Hindlimb muscle (tissue), 1 donor: ENCODE results near the gene CDH3. TPM values are rescaled to one million over a fixed set of nuclear protein-coding genes. Genes with fewer than 3 reads are reported as not detected.

Experiments
- DNase-seq: peaks from one replicate; pipeline ENCODE4 v3.0.0-alpha.2; 2013
- polyA plus RNA-seq: library from polyadenylated mRNA; unstranded; fragments of 120-200 nt; gene quantifications from one replicate; pipeline ENCODE4 v1.2.1, GENCODE V29; 2013; ENCODE audit not compliant: insufficient read length

CDH3 gene
- polyA plus RNA-seq, 1 donor: 1.1 TPM

- no peak for DNase-seq
Observed at GRCh38 chr16:68652659-68653058, 7.5 kb downstream of the CDH3 start.

DNA sequence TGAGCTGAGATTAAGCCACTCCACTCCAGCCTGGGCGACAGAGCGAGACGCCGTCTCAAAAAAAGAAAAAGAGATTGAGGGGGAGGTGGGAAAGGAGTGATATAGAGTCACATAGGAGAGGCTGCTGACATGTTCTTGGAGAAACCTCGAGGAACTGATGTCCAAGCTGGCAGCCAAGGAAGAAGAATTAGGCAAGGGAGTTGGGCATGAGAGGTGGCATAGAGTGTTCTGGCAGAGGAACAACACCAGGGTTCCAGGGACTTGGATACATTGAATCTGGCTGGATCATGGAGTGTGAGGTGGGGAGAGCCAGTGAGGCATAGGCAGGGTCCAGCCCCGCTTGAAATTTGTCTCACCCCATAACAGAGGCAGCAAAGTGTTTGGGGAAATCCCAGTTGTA is 10.7 kb downstream of the CDH3 start:
- DNase-seq: no peak

GRCh38 chr16:68656751-68657150 is 11.6 kb downstream of the CDH3 start:
- no peak for DNase-seq

- no peak for DNase-seq
Observed at GRCh38 chr16:68658341-68658973, 13.3 kb downstream of the CDH3 start.

DNA sequence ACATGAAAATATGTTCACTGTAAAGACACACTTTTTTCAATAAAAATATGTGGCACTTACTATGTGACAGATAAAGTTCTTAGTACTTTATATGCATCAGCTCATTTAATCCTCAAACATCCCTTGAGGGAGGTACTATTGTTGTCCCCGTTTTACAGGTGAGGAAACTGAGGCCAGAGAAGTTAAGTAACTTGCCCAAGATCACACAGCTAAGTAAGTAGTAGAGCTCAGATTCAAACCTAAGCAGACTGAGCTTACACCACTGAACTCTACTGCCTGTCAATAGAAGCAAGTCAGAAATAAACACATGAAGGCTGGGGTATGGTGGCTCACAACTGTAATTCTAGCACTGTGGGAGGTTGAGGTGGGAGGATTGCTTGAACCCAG is 13.9 kb downstream of the CDH3 start:
- DNase-seq: no peak

- no peak for DNase-seq
Observed at GRCh38 chr16:68659412-68660358, 14.6 kb downstream of the CDH3 start.

GRCh38 chr16:68660359-68660795 is 15.3 kb downstream of the CDH3 start:
- DNase-seq: no peak

- DNase-seq: no peak
Observed at GRCh38 chr16:68662035-68662434, 16.9 kb downstream of the CDH3 start.

- no peak for DNase-seq
Observed at GRCh38 chr16:68664297-68664696, 19.2 kb downstream of the CDH3 start.

- DNase-seq: no peak
Observed at GRCh38 chr16:68665501-68665900, 20.4 kb downstream of the CDH3 start.

DNA sequence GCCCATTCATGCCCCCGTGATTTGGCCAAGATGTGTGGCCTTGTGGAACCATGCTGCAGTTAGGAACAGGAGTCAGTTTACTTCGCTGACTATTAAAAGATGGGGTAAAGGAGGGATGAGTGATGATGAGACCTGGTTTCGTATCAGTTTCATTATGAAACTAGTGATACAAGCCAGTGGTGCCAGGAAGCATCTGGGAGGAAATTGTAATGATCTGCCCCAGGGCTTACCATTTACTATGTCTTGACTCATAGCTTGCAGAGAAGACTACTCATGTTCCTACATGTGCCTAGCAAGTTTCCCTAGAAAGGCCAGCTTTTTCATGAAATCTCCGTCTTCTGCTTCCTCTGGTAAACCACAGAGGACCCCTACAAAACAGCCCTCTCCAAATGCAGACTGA is 23.2 kb downstream of the CDH3 start:
- no peak for DNase-seq

DNA sequence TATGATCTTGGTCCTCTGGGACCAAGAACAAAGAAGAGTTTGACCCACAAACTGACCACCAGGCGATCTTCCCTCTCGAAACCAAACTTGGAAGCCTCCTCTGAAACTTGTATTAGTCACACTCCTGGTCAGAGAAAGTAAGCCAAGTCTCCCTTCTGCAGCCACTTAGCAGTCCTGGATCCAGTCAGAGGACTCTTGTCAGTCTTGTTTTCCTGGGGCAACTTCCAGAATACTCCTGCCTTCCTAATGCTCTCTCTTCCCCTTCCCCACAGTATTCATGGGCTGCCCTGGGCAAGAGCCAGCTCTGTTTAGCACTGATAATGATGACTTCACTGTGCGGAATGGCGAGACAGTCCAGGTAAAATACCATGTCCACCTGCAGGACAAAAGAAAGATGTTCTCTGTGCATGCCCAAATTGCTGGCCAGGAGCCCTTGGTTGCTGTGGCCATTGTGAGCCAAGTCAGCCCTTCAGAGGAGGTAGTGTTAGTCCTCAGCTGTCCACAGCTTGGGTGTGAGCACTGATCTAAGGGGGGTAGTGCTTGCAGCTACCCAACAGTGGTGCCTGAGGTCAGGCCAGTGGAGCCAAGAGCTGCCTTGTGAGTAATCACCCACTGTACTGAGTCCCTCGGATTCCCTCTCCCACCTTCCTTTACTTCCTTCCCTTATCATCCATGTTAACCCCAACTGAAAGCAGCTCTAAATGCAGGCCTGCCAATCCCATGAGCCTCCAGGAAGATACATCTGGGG is 31.2 kb downstream of the CDH3 start:
- no peak for DNase-seq

GRCh38 chr16:68681038-68681437 is 35.9 kb downstream of the CDH3 start:
- DNase-seq: no peak

DNA sequence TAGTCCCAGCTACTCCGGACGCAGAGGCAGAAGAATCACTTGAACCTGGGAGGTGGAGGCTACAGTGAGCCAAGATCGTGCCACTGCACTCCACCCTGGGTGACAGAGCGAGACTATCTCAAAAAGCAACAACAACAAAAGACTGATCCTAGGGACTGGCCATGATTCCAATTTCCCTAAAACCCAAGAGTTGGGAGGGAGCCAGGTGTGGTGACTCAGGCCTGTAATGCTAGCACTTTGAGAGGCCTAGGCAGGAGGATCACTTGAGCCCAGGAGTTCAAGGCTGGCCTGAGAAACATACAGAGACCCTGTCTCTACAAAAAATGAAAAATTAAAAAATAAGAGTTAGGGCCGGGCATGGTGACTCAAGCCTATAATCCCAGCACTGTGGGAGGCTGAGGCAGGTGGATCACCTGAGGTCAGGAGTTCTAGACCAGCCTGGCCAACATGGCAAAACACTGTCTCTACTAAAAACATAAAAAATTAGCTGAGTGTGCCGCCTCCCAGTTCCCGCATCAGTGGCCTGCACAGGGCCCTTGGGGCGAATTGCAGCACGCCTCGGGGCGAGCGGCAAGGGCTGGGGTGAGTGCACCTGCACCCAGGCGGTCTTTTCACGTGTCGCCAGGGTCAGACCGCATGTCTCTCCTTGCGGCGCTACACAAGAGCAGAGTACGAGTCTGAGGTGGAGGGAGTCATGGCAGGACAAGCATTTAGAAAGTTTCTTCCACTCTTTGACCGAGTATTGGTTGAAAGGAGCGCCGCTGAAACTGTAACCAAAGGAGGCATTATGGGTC is 40.8 kb downstream of the CDH3 start:
- DNase-seq: no peak

- no peak for DNase-seq
Observed at GRCh38 chr16:68686905-68687304, 41.8 kb downstream of the CDH3 start.

- no peak for DNase-seq
Observed at GRCh38 chr16:68689921-68690320, 44.8 kb downstream of the CDH3 start.

DNA sequence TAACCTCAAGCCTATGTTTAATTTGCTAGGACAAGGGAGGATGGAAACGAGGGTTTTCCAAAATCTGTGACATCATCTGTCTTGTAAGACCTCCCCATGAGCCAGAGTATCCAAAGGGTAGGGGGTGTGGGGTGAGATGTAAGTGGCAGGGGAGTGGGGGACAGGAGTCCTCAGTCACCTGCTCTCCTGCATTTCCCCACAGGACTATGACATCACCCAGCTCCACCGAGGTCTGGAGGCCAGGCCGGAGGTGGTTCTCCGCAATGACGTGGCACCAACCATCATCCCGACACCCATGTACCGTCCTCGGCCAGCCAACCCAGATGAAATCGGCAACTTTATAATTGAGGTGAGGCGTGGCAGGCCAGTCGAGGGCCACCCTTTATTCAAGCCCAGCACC is 50.5 kb downstream of the CDH3 start:
- DNase-seq: no peak

DNA sequence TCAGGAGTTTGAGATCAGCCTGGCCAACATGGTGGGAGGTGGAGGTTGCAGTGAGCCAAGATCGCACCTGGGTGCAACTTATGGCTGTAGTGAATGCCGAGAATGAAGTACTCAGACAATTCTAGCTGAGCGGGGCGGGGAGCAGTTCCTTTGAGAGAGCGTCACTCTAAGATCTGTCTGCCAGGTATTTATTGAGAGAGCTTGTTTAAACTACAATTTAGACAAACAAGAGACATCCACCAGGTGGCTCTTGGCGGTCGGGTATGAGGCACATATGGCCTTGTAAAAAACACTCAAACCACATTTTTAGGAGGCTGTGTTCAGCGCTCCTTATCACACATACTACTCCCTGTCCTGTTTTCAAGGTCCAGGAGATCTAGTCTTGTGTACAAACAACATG is 51.4 kb downstream of the CDH3 start:
- no peak for DNase-seq

DNA sequence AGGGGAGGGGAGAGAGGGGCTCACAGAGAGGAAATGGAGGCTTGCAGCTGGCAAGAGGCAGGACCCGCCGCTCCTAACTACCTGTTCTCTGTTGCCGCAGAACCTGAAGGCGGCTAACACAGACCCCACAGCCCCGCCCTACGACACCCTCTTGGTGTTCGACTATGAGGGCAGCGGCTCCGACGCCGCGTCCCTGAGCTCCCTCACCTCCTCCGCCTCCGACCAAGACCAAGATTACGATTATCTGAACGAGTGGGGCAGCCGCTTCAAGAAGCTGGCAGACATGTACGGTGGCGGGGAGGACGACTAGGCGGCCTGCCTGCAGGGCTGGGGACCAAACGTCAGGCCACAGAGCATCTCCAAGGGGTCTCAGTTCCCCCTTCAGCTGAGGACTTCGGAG is 53.0 kb downstream of the CDH3 start:
- no peak for DNase-seq

- DNase-seq: no peak
Observed at GRCh38 chr16:68700120-68700519, 55.0 kb downstream of the CDH3 start.

DNA sequence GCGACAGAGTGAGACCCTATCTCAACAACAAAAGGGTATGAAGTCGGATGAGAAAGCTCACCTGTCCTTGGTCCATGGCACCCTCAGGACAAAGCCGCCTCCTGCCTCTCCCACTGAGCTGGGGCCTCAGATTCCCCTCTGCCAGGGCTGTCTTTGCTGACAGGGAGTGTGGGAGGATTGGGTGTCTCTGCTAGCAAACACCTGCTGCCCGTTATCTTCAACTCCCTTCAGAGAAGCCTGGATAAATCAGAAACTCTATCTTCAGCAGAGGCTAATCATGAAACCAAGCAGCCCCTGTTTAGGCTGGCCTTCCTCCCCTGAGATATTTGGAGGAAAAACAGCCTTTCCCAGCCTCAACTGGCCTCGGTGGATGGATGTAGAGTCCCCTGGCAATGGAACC is 55.7 kb downstream of the CDH3 start:
- no peak for DNase-seq

DNA sequence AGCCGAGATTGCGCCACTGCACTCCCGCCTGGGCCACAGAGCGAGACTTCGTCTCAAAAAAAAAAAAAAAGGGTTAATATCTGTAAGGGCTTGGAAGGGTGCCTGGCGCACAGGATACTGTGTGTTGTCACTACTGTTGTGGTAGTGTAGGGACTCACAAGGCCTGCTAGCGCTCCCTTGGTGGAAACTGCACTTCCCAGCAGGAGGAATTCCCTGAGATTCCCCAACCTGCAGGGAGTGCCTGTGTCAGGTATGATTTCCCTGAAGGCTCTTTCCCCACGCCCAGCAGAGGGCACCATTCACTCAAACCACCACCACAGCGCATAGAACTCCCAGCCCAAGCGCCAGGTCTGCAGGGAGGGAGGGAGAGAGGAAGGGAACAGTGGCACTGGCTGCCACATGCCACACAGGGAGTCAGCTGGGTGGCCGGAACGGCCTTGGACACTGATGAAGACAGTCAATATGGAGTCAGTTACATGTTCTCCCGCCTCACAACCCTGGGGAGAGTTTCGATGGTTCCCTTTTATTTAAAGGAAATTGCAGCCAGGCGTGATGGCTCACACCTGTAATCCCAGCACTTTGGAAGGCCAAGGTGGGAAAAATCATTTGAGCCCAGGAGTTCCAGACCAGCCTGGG is 59.2 kb downstream of the CDH3 start:
- DNase-seq: peak; percentile 34
